Measurements from ENCODE around the gene VPS26B. TPM values are rescaled to one million over a fixed set of nuclear protein-coding genes. Genes with fewer than 3 reads are reported as not detected.

VPS26B gene
- total and polyA plus RNA-seq, 2 experiments from 2014 or later: 43.9 to 56.5 TPM

DNA sequence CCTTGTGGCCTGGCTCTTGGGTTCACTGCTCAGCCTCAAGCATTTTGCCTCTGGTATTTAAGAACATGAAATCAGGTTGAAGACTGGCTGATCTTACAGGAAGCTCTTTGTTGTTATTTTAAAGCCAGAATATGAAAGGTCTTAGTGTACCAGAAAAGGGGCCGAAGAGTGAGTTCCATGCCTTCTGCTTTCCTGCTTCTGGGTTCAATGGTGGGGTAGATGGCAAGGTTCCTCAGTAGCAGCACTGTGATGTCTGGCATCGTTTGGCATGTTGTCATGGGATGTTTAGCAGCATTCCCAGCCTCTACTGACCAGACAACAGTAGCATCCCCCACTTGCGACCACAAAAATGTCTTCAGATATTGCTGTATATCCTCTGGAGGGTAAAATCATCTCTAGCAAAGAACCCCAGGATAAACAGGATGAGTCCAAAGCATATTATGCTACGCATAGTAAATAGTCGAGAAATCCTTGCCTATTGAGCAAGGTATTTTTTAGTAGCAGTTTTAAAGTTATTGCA, 2.4 kb downstream of the VPS26B start:
- Histone ChIP-seq H3K27ac (no peak overlapping the region), H3K36me3 (no peaks in the 10 kb centered on the region), H3K9me3 (ENCODE audit: low read depth) (no peaks in the 10 kb centered on the region), H3K27me3 (no peaks in the 10 kb centered on the region), H3K4me1 (ENCODE audit: low read depth) (no peaks in the 10 kb centered on the region), H3K4me3 (no peak overlapping the region)
- TF ChIP-seq, protein P1, sequence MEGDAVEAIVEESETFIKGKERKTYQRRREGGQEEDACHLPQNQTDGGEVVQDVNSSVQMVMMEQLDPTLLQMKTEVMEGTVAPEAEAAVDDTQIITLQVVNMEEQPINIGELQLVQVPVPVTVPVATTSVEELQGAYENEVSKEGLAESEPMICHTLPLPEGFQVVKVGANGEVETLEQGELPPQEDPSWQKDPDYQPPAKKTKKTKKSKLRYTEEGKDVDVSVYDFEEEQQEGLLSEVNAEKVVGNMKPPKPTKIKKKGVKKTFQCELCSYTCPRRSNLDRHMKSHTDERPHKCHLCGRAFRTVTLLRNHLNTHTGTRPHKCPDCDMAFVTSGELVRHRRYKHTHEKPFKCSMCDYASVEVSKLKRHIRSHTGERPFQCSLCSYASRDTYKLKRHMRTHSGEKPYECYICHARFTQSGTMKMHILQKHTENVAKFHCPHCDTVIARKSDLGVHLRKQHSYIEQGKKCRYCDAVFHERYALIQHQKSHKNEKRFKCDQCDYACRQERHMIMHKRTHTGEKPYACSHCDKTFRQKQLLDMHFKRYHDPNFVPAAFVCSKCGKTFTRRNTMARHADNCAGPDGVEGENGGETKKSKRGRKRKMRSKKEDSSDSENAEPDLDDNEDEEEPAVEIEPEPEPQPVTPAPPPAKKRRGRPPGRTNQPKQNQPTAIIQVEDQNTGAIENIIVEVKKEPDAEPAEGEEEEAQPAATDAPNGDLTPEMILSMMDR (IDR thresholded peaks at IDR 0.05; ENCODE audit: low read depth, low read length): no peak
- DNase-seq (ENCODE audit: low read depth in 1 of 2, low spot score in 1 of 2): peak in 1 of 2 donors; percentile 18

DNA sequence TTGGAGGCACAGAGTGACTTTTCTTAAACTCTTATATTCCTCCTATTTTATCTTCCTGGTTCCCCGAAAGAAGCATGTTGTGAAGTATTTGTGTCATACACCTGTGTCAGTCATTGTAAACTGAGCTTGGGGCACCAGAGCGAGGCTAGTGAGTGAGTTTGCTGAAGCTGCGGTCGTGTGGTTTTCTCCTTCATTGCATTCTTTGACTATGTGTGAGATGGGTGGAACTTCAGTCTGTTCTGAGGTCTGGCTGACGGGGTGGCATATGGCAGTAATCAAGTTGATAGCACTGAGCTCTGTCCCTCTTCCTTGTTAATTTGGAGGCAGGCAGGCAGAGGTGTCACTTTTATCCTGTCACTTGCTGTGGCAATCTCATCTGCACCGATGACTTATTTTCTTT, 4.2 kb downstream of the VPS26B start:
- DNase-seq (ENCODE audit: low read depth in 1 of 2, low spot score in 1 of 2): no peak
- Histone ChIP-seq H3K36me3 (no peaks in the 10 kb centered on the region), H3K27me3 (no peaks in the 10 kb centered on the region), H3K4me1 (ENCODE audit: low read depth) (no peaks in the 10 kb centered on the region), H3K4me3 (no peak overlapping the region), H3K9me3 (ENCODE audit: low read depth) (no peaks in the 10 kb centered on the region), H3K27ac (no peak overlapping the region)
- TF ChIP-seq, protein P1 (IDR thresholded peaks at IDR 0.05; ENCODE audit: low read depth, low read length): no peak

DNA sequence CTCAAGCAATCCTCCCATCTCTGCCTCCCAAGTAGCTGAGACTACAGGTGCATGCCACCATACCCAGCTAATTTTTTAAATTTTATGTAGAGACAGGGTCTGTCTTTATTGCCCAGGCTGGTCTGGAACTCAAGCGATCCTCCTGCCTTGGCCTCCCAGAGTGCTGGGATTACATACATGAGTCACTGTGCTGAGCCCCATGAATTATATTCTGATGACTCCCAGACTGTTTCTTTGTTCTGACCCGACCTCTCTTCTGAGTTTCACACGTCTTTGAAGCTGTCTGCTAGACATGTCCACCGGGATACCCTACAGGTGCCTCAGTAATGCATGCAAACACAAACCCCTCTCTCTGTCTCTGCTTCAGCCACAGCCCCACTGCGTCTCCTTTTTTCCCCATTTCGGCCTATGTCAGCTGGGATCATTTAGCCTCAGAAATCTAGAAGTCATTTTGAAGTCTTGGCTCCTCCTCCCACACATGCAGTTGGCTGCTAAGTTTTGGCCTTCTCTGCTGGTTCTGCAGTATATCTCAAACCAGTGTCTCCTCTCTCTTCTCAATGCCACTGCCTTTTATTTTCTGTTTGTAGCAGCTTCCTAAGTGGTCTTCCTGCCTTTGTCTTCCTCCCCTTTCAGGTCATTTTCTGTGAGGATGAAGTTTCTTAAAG, 4.8 kb downstream of the VPS26B start:
- Histone ChIP-seq H3K4me3 (no peak overlapping the region), H3K36me3 (no peaks in the 10 kb centered on the region), H3K27ac (no peak overlapping the region), H3K4me1 (ENCODE audit: low read depth) (no peaks in the 10 kb centered on the region), H3K27me3 (no peaks in the 10 kb centered on the region), H3K9me3 (ENCODE audit: low read depth) (no peaks in the 10 kb centered on the region)
- TF ChIP-seq, protein P1 (IDR thresholded peaks at IDR 0.05; ENCODE audit: low read depth, low read length): no peak
- no peak for DNase-seq (ENCODE audit: low read depth in 1 of 2, low spot score in 1 of 2)

DNA sequence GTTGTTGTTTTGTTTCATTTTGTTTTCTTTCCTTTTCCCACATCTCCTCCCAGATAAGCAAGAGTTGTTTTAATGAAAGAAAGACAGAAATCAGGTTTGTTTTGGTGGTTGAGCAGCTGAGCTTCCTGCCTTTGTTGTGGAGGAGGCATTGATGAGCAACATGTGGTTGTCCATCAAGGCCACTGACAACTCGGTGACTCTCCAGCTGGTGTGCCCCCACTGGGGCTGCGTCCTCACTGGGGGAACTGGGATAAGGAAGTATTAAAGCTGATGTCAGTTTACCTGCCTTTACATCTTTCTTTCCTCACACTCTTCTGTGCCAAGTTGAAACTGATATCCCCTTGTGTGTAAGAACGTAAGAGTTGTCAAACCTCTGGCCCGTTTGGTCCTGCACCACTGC, 5.9 kb downstream of the VPS26B start:
- Histone ChIP-seq H3K27me3 (no peaks in the 10 kb centered on the region), H3K27ac (no peak overlapping the region), H3K36me3 (no peaks in the 10 kb centered on the region), H3K4me3 (no peak overlapping the region), H3K9me3 (ENCODE audit: low read depth) (no peaks in the 10 kb centered on the region), H3K4me1 (ENCODE audit: low read depth) (no peaks in the 10 kb centered on the region)
- no peak for DNase-seq (ENCODE audit: low read depth in 1 of 2, low spot score in 1 of 2)
- TF ChIP-seq, protein P1 (IDR thresholded peaks at IDR 0.05; ENCODE audit: low read depth, low read length): no peak

DNA sequence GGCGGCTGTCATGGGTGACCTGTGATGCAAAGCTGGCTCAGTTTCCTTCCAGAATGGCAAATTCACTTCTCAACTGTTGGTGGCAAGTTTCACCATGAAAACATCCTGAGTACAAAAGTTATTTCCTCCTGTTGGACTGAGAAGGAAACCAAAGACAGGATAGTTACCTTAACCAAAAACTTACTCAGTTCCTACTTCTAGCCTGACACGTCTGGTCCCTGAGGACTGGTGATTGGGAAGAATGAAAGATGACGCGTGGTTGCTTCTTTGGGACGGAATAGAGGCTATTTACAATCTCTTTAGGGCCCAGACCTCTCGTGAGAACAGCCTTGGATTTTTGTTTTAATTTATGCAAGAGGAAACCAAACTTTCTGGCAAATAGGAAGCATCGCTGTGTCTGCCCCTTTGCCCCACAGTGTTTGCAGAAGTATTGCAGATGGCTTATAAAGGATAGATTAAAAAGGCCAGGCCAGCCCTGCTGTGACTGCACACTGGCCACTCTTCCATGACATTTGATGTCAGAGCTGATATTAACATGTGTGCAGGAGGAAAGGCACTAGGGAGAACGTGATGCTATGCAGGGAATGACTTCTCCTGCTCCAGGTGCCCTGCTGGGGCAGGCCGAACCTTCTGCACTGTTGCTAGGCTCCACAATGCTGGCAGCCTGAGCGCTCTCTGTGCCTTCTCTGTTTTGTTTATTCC, 7.6 kb downstream of the VPS26B start:
- Histone ChIP-seq H3K4me3 (no peak overlapping the region), H3K4me1 (ENCODE audit: low read depth) (no peaks in the 10 kb centered on the region), H3K27ac (no peak overlapping the region), H3K9me3 (ENCODE audit: low read depth) (no peaks in the 10 kb centered on the region), H3K36me3 (no peaks in the 10 kb centered on the region), H3K27me3 (no peaks in the 10 kb centered on the region)
- no peak for DNase-seq (ENCODE audit: low read depth in 1 of 2, low spot score in 1 of 2)
- TF ChIP-seq, protein P1 (IDR thresholded peaks at IDR 0.05; ENCODE audit: low read depth, low read length): no peak

Data from cardiac muscle cell (in vitro differentiated cells and primary cell).